Fibroblast of lung (primary cell): ENCODE results near the gene USH2A. TPM values are rescaled to one million over a fixed set of nuclear protein-coding genes. Genes with fewer than 3 reads are reported as not detected.
"Not testable (repeated sequence)": the region's sequence is repeated elsewhere in the genome, so short reads cannot be mapped to it uniquely, and the experiment has no call there.

Experiments used
- DNase-seq, 2 donors: peaks; one replicate each; pipeline versions ENCODE4 v3.0.0 to v3.0.0-alpha.2; 2010; ENCODE audit warnings: low read depth in 2 of 2
- H2AFZ ChIP-seq: 2 replicates; pipeline ENCODE4 v1.5.1; 2012; ENCODE audit warnings: low read length, control low read depth, inconsistent platforms
- H3K27ac ChIP-seq: 2 replicates; pipeline ENCODE4 v1.5.1; 2011; ENCODE audit warnings: low read length, control low read depth; ENCODE audit not compliant: insufficient read depth
- H3K27me3 ChIP-seq: 2 replicates; pipeline ENCODE4 v1.5.1; 2011; ENCODE audit warnings: mild to moderate bottlenecking, low read length; ENCODE audit not compliant: control insufficient read depth, insufficient read depth
- H3K36me3 ChIP-seq: 2 replicates; pipeline ENCODE4 v1.5.1; 2011; ENCODE audit warnings: low read length; ENCODE audit not compliant: control insufficient read depth, insufficient read depth
- H3K4me1 ChIP-seq: 2 replicates; pipeline ENCODE4 v1.5.1; 2011; ENCODE audit warnings: low read length; ENCODE audit not compliant: control insufficient read depth, insufficient read depth; ENCODE audit errors: extremely low read depth
- H3K4me2 ChIP-seq: 2 replicates; pipeline ENCODE4 v1.5.1; 2011; ENCODE audit warnings: low read length, control low read depth; ENCODE audit not compliant: insufficient read depth; ENCODE audit errors: extremely low read depth
- H3K4me3 ChIP-seq, 4 experiments: fragments of 200-600 bp in 1 of 4; sonication (generic) in 1 of 4; replicated peaks in 1 of 4; 2 replicates each; pipeline ENCODE4 v1.5.1; 2011 to 2016; ENCODE audit warnings: low read length in 4 of 4, low read depth in 3 of 4, mild to moderate bottlenecking in 3 of 4, control low read depth in 2 of 4, inconsistent platforms in 1 of 4, mixed read lengths in 1 of 4; ENCODE audit not compliant: insufficient read depth in 1 of 4; ENCODE audit errors: control extremely low read depth in 1 of 4
- H3K79me2 ChIP-seq: 2 replicates; pipeline ENCODE4 v1.5.1; 2012; ENCODE audit warnings: mild to moderate bottlenecking, low read length, inconsistent platforms; ENCODE audit not compliant: control insufficient read depth, insufficient read depth
- H3K9ac ChIP-seq: 2 replicates; pipeline ENCODE4 v1.5.1; 2011; ENCODE audit warnings: mild to moderate bottlenecking, low read length, control low read depth; ENCODE audit not compliant: insufficient read depth
- H3K9me3 ChIP-seq: 2 replicates; pipeline ENCODE4 v1.5.1; 2012; ENCODE audit warnings: low read depth, low read length; ENCODE audit not compliant: control insufficient read depth, insufficient read depth
- H4K20me1 ChIP-seq: 2 replicates; pipeline ENCODE4 v1.5.1; 2011; ENCODE audit warnings: low read length; ENCODE audit not compliant: control insufficient read depth, insufficient read depth; ENCODE audit errors: extremely low read depth
- CTCF ChIP-seq, 2 donors: IDR thresholded peaks in 1 of 2; conservative IDR thresholded peaks in 1 of 2; 1 replicate in 1 of 2; 2 replicates in 1 of 2; pipeline ENCODE4 v1.5.1; 2011 to 2012; ENCODE audit warnings: low read length in 2 of 2, control low read depth in 1 of 2, inconsistent platforms in 1 of 2, low read depth in 1 of 2, mild to moderate bottlenecking in 1 of 2
- EZH2 ChIP-seq: IDR thresholded peaks from 2 replicates; pipeline ENCODE4 v1.5.1; 2012; ENCODE audit warnings: low read length, control low read depth, mild to moderate bottlenecking; ENCODE audit errors: missing control alignments
- polyA plus RNA-seq, 2 donors: library from polyadenylated mRNA; depleted of rRNA in 1 of 2; stranded (reverse) in 1 of 2; unstranded in 1 of 2; fragments of >200 nt; gene quantifications; 2 replicates each; pipeline ENCODE4 v1.2.1, GENCODE V29; 2011 to 2012; ENCODE audit warnings: missing spikeins in 1 of 2
- total RNA-seq: library from RNA; depleted of rRNA; stranded (reverse); fragments of >200 nt; gene quantifications from 2 replicates; pipeline ENCODE4 v1.2.1, GENCODE V29; 2014

The USH2A gene
- total and polyA plus RNA-seq, 2 donors (not counting 1 experiment from before 2014, with no cell fraction given), result under 0.01 to 0.01 TPM

GRCh38 chr1:216020743-216021345, 402.4 kb downstream of the USH2A start:
- H3K4me2 ChIP-seq, result no peak overlapping the region
- H3K9me3 ChIP-seq, result no peaks in the 10 kb centered on the region
- H4K20me1 ChIP-seq, result no peaks in the 10 kb centered on the region
- H3K4me3 ChIP-seq, result no peak overlapping the region
- H3K4me1 ChIP-seq, result no peaks in the 10 kb centered on the region
- H2AFZ ChIP-seq, result no peak overlapping the region
- no peaks in the 10 kb centered on the region for H3K27me3 ChIP-seq
- no peaks in the 10 kb centered on the region for H3K36me3 ChIP-seq
- no peaks in the 10 kb centered on the region for H3K79me2 ChIP-seq
- H3K27ac ChIP-seq, result no peak overlapping the region
- DNase-seq, result no peak
- TF ChIP-seq CTCF (conservative IDR thresholded peaks at IDR 0.05 in 1 of 2, IDR thresholded peaks at IDR 0.05 in 1 of 2; ENCODE audit: low read depth in 1 of 2, low read length in 2 of 2) (no peak), EZH2 (no peak)
- no peak overlapping the region for H3K9ac ChIP-seq

- Histone ChIP-seq H3K4me1 (no peaks in the 10 kb centered on the region), H3K9ac (no peak overlapping the region), H3K27ac (no peak overlapping the region), H3K9me3 (no peaks in the 10 kb centered on the region), H3K4me3 (no peak overlapping the region), H4K20me1 (no peaks in the 10 kb centered on the region), H3K36me3 (no peaks in the 10 kb centered on the region), H3K4me2 (no peak overlapping the region), H3K27me3 (no peaks in the 10 kb centered on the region), H2AFZ (no peak overlapping the region), H3K79me2 (no peaks in the 10 kb centered on the region)
- no peak for TF ChIP-seq CTCF (conservative IDR thresholded peaks at IDR 0.05 in 1 of 2, IDR thresholded peaks at IDR 0.05 in 1 of 2; ENCODE audit: low read depth in 1 of 2, low read length in 2 of 2)
- no peak for TF ChIP-seq EZH2
- DNase-seq, result no peak
These were observed 408.1 kb downstream of the USH2A start for GRCh38 chr1:216015116-216015515.

GRCh38 chr1:216014086-216014485, 409.2 kb downstream of the USH2A start:
- TF ChIP-seq CTCF (conservative IDR thresholded peaks at IDR 0.05 in 1 of 2, IDR thresholded peaks at IDR 0.05 in 1 of 2; ENCODE audit: low read depth in 1 of 2, low read length in 2 of 2), result no peak
- no peak for TF ChIP-seq EZH2
- DNase-seq, result peak in 1 of 2 donors; percentile 23

GRCh38 chr1:216009456-216009855, 413.8 kb downstream of the USH2A start:
- H3K36me3 ChIP-seq, H3K79me2 ChIP-seq, H3K4me1 ChIP-seq, DNase-seq, H3K4me3 ChIP-seq, H3K4me2 ChIP-seq, H3K27ac ChIP-seq, H4K20me1 ChIP-seq, H3K9ac ChIP-seq, H3K27me3 ChIP-seq, H3K9me3 ChIP-seq, H2AFZ ChIP-seq: not testable (repeated sequence)

More at GRCh38 chr1:216014086-216014485, 409.2 kb downstream of the USH2A start:
- Histone ChIP-seq H3K4me3 (no peak overlapping the region), H3K4me2 (no peak overlapping the region), H4K20me1 (no peaks in the 10 kb centered on the region), H3K4me1 (no peaks in the 10 kb centered on the region), H3K27ac (no peak overlapping the region), H3K9me3 (no peaks in the 10 kb centered on the region), H3K9ac (no peak overlapping the region), H3K27me3 (no peaks in the 10 kb centered on the region), H2AFZ (no peak overlapping the region), H3K36me3 (no peaks in the 10 kb centered on the region), H3K79me2 (no peaks in the 10 kb centered on the region)
